LHCN-M2 (cell line): ENCODE data around the gene FAM76B. TPM values are rescaled to one million over a fixed set of nuclear protein-coding genes. Genes with fewer than 3 reads are reported as not detected.

Source experiments
- DNase-seq: peaks from one replicate; pipeline ENCODE4 v3.0.0-alpha.2; 2012; ENCODE audit warnings: low read depth
- total RNA-seq: library from RNA; depleted of rRNA; stranded (reverse); fragments of >200 nt; gene quantifications from 2 replicates; pipeline ENCODE4 v1.2.3, GENCODE V29; 2014; rRNA removed

FAM76B gene
- total RNA-seq, 1 experiment from 2014 or later: 22.0 TPM

DNA sequence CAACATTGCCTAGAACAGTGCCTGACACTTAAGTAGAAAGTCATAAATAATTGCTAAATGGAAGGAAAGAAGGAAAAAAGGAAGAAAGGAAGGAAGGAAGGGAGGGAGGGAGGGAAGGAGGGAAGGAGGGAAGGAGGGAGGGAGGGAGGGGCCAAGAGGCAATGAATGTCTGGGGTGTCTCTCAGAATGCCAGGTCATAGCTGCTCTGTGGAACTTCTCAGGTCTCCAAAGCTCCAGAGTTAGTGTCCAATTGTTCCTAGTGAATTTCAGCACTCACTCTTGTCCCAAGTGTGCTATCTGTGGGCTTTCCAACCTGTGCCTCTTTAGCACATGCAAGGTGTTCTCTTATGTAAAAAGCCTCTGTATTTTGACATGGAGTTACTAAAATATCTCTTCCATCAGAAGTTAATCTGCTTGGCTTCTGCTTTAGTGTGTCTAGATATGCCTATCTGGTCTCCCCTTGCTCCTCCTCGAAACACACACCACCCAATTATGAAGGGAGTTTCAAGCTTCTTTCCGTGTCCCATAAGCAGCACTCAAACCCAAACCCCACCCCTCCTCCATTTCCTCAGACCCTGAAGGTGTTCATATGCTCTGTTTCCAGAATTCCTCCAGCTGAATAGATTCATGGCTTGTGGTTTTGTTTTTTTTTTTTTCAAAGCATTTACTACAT lies 56.5 kb downstream of the FAM76B start:
- DNase-seq: no peak

DNA sequence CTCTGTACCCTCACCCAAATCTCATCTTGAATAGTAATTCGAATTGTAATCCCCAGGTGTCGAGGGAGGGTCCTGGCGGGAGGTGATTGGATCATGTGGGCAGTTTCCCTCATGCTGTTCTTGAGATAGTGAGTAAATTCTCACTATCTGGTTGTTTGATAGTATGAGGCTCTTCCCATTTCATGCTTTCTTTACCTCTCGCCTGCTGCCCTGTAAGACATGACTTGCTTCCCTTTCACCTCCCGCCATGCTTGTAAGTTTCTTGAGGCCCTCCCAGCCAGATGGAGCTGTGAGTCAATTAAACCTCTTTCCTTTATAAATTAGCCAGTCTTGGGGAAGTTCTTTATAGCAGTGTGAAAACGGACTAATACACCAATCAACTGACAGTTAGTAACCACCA lies 60.1 kb downstream of the FAM76B start:
- DNase-seq: no peak

DNA sequence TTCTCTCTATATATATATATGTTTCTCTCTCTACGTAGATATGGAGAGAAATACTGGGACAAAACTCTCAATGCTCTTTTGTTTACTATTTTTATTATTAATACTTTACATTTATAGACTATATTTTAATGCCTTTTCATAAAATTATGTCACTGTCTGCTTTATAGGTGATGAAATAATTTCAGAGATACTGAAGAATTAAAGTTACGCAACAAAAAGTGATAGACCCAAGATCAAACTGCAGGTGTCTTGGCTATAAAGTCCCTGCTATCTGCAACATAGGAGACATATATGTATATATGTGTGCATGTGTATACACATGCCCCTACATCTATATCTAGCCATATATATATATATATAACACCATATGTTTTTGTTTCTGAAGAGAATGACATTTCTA lies 60.8 kb downstream of the FAM76B start:
- DNase-seq: no peak

DNA sequence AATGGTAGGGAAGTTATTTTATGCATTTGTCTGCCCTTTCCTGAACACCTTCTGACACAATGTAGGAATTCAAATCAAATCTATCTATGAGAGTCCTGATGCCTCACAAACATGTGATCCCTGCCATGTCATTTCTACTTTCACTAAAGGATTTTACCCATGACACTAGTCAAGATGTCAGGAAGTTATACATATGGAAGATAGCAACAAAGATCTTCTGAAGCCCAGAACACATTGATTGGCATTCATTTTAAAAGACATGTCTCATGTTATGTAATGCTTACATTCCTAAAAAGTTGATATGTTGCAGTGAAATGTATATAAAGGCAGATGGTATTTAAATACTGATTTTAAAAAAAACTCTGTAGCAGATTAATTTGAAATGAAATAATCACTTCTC lies 61.5 kb downstream of the FAM76B start:
- DNase-seq: no peak

DNA sequence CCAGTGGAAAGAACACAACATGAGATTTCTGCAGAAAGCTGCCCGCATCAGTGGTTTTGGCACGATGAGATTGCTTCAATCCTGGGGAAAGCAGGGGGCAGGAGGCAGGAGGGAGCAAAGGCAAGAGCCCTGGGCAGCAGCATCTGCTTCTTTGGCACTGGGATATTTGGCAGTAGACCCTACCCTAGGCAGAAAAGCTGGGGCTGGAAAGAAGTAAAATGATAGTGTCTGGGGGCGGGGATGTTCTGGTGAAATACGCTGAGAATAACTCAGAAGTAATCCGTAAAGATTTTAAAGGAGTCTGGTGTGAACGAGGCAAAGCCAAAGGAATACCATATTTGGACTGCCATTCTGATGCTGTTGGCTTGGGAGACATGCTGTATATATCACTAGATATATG lies 62.0 kb downstream of the FAM76B start:
- no peak for DNase-seq

DNA sequence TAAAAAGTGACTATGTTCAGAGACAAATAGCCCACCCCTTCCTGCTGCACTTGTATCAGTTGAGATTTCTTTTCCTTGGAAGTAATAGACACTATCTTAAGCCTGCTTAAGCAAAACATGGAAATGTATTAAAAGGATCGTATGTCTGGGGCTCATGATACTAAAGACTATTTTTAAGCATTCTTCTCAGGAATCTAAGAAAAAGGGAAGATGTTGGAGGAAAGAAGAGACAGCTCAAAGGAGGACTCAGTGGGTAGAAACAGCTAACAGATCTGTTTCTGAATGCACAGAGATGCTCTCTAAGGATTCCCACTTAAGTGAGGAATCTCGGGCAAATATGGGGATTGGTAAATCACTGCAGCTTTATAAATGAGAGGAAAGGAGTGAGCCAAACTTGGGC lies 62.5 kb downstream of the FAM76B start:
- DNase-seq: no peak

DNA sequence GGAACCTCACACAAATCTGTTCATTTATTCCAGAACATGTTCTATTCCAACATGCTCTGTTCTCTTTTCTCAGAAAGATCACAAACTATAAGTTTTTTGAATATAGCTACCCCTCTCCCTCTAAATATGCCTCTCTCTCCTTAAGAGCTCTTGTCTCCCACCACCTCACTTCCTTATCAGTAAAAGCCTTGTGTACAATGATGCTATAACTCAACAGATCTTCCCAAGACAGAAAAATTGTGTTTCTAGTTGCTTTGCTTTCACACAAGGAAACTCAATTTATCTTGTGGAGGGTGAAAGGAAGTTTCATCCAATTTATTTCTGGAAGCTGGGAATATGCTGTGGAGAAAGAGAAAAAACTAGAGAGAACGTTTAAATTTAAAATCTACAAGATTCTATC lies 64.4 kb downstream of the FAM76B start:
- DNase-seq: no peak

DNA sequence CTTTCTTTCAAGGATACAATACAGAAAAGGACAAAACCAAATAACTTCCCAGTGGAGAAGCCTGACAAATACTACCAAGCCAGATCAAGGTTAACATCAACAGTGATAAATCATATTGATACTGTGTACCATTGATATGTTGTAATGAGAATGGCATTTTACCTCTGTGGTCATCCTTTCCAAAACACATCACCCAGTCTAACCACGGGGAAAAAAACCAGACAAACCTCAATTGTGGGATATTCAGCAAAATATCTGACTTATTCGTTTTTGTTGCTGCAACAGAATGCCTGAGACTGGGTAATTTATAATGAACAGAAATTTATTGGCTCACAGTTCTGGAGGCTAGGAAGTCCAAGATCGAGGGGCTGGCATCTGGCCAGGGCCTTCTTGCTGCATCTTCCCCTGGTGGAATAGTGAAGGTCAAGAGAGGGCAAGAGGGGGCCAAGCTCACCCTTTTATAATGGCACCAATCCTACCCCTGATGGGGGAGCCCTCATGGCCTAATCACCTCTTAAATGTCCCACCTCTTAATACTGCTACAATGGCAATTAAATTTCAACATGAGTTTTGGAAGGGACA lies 66.1 kb downstream of the FAM76B start:
- DNase-seq: no peak

DNA sequence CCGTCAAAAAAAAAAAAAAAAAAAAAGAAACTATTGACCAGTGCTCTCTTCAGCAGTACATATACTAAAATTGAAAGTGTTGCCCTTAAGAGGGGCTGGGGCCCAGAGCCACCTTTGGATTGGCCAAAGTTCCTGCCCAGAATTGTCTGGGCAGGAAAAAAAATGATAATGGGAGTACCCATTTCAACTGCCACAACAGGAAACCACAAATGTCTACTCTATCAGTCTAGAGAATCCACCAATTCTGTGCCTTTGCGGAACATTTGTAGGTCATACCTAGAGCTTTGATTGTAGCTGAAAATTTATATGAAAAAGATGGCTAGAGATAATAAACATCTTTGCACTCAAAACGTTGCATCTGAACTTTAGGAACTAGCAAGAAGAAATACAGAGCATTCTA lies 69.4 kb downstream of the FAM76B start:
- DNase-seq: no peak

Other genes with a start within 250 kb of the FAM76B start
- 42.6 and 49.7 TPM in 2 replicates for gene CEP57, start 716 bp upstream of the FAM76B start, total RNA-seq
- gene MTMR2, start 134.3 kb upstream of the FAM76B start, total RNA-seq: 19.5 and 22.7 TPM in 2 replicates